Dorsolateral prefrontal cortex (tissue), 118 donors: ENCODE measurements around the gene CDK5R1. TPM values are rescaled to one million over a fixed set of nuclear protein-coding genes. Genes with fewer than 3 reads are reported as not detected.

ENCODE experiments used
- total RNA-seq, 120 experiments: library from RNA; stranded (reverse); gene quantifications; one replicate each; pipeline versions ENCODE4 v1.2.3 to v1.2.4, GENCODE V29; 2022

Gene CDK5R1
- total RNA-seq, 120 experiments from 2014 or later: 52.9 to 209 (median 145) TPM

Other genes with a start within 250 kb of the CDK5R1 start
- 10 to 100 TPM; 23.1 to 78.5 (median 45.3) TPM for gene RHBDL3, start 221.2 kb upstream of the CDK5R1 start, total RNA-seq
- 10 to 100 TPM; 13.8 to 48.9 (median 32.4) TPM for gene C17orf75, start 144.8 kb upstream of the CDK5R1 start, total RNA-seq
- gene ZNF207, start 136.8 kb upstream of the CDK5R1 start, total RNA-seq: 100 to 1,000 TPM; 116 to 206 (median 155) TPM
- gene PSMD11, start 42.5 kb upstream of the CDK5R1 start, total RNA-seq: 100 to 1,000 TPM in 5 of 120 experiments, 10 to 100 TPM in 115; 63.1 to 112 (median 81.0) TPM